ENCODE data around the gene PGRMC1.
"Not testable (repeated sequence)": the region's sequence is repeated elsewhere in the genome, so short reads cannot be mapped to it uniquely, and the experiment has no call there.

PGRMC1 gene

GRCh38 chrX:119235872-119236622 is at the start of gene PGRMC1:
Gene PGRMC1, plus strand, starts transcription at chrX:119236285. Its CDS starts 79 bp downstream, at chrX:119236364.
- DNase-seq, result peak; percentile 81

GRCh38 chrX:119186763-119187162 is 49.3 kb upstream of the PGRMC1 start:
- DNase-seq, result no peak

DNA sequence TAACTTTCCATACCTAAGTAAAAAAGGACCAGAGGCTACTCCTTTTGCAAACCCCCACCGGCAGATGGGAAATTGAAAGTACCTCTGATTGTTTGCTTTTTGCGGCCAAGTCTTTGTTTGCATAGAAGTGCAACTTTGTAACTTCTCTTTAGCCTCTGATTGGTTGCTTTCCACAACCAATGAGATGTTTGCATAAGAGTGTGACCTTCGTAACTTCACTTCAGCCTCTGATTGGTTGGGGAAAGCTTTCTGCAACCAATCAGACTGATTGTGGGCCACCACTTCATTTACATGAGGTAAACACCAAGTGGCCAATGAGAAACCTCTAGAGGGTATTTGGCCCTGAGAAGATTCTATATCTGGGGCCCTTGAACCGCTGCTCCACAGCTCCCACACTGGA is 48.8 kb upstream of the PGRMC1 start:
- DNase-seq, result no peak

DNA sequence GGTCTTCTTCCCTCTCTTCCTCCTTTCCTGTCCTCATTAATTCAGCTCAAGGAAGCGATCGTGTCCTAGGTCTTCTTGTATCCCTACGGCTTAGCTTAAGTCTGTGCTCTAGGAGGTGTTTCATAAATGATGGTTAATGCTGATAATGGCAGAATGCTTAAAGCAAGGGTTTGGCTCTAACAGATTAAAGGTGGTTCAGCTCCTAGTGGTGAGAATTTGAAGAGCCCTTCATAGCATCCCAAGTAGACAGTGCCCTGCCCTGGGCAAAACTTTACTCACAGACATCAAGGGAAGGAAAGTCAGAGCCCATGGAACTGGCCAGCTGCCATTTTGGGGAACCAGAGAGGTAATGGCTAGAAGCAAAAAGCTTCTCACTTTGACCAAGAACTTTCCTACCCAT is 47.0 kb upstream of the PGRMC1 start:
- no peak for DNase-seq

- DNase-seq, result no peak
Measured at GRCh38 chrX:119189595-119189994, 46.5 kb upstream of the PGRMC1 start.

- no peak for DNase-seq
Measured at GRCh38 chrX:119190091-119190681, 45.9 kb upstream of the PGRMC1 start.

GRCh38 chrX:119190831-119191230 is 45.3 kb upstream of the PGRMC1 start:
- DNase-seq, result no peak

GRCh38 chrX:119194621-119195020 is 41.5 kb upstream of the PGRMC1 start:
- no peak for DNase-seq

GRCh38 chrX:119201570-119201969 is 34.5 kb upstream of the PGRMC1 start:
- DNase-seq, result no peak

DNA sequence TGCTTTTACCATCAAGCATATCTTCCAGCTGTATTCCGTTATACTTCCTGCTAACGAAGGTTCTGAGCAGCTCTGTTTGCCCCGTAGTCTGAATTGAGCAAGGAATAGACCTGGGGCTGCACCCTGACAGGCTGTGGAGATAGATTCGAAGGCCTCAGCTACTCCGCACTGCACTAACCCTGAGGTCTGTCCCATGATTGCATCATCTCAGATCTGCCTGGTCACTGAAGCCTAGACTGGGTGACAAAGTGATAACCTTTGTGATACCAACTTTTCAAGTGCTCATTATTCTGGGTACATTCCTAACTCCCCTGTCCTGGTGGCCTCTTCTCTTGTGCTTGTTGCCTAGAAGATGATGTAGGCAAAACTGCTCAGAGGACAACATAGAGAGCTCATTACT is 29.9 kb upstream of the PGRMC1 start:
- no peak for DNase-seq

DNA sequence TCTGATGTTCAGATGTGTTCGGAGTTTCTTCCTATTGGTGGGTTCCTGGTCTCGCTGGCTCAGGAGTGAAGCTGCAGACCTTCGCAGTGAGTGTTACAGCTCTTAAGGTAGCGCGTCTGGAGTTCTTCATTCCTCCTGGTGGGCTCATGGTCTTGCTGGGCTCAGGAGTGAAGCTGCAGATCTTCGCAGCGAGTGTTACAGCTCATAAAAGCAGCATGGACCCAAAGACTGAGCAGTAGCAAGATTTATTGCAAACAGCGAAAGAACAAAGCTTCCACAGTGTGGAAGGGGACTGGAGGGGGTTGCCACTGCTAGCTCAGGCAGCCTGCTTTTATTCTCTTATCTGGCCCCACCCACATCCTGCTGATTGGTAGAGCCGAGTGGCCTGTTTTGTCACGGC is 28.6 kb upstream of the PGRMC1 start:
- DNase-seq, result not testable (repeated sequence)

DNA sequence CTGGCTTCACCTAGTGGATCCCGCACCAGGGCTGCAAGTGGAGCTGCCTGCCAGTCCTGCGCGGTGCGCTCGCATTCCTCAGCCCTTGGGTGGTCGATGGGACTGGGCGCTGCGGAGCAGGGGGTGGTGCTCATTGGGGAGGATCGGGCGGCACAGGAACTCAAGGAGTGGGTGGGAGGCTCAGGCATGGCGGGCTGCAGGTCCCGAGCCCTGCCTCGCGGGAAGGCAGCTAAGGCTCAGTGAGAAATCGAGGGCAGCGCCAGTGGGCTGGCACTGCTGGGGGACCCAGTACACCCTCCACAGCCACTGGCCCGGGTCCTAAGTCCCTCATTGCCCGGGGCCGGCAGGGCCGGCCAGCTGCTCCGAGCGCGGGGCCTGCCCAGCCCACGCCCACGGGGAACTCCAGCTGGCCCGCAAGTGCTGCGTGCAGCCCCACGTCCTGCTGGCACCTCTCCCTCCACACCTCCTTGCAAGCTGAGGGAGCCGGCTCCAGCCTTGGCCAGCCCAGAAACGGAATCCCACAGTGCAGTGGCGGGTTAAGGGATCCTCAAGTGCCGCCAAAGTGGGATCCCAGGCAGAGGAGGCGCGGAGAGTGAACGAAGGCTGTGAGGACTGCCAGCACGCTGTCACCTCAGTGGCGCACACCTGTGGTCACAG is 27.6 kb upstream of the PGRMC1 start:
- no peak for DNase-seq

GRCh38 chrX:119210931-119211648 is 25.0 kb upstream of the PGRMC1 start:
- not testable (repeated sequence) for DNase-seq

GRCh38 chrX:119211649-119212014 is 24.5 kb upstream of the PGRMC1 start:
- DNase-seq, result no peak

DNA sequence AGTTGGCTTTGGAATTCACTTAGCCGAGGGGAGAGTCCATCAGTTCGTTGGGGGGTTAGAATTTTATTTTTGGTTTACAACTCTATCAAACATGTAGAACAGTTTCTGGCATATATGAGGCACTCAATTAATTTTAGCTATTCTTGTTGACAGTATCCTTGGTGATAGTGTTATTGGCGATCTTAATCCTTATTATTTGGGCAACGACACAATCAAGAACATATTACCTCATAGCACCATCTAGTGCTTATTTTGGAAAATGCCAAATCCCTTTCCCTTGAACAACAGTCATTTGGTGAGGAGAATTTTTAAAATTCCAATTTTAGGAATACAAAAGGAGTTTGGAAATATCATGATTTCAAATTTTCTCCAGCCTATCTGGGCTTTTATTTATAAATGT is 17.9 kb upstream of the PGRMC1 start:
- peak; percentile 0 for DNase-seq

GRCh38 chrX:119222932-119223331 is 13.2 kb upstream of the PGRMC1 start:
- DNase-seq, result no peak

DNA sequence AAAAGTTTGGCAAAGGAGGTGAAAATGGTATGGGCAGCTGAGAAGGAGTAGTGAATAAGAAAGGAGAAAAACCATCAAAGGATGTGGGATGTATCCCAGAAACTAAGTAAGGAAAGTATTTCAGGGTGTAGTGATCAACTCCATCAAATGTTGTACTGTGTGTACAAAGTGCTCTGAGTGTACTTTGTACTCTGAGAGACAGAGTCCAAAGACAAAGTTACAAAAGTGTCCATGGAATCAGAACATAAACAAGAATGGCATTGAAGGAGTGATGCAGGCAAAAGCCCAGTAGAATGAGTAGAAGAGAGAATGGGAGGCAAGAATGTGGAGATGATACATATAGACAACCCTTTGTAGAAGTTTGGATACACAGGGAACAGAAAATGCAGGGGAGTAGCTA is 12.3 kb upstream of the PGRMC1 start:
- no peak for DNase-seq

GRCh38 chrX:119226446-119226845 is 9.6 kb upstream of the PGRMC1 start:
- no peak for DNase-seq

DNA sequence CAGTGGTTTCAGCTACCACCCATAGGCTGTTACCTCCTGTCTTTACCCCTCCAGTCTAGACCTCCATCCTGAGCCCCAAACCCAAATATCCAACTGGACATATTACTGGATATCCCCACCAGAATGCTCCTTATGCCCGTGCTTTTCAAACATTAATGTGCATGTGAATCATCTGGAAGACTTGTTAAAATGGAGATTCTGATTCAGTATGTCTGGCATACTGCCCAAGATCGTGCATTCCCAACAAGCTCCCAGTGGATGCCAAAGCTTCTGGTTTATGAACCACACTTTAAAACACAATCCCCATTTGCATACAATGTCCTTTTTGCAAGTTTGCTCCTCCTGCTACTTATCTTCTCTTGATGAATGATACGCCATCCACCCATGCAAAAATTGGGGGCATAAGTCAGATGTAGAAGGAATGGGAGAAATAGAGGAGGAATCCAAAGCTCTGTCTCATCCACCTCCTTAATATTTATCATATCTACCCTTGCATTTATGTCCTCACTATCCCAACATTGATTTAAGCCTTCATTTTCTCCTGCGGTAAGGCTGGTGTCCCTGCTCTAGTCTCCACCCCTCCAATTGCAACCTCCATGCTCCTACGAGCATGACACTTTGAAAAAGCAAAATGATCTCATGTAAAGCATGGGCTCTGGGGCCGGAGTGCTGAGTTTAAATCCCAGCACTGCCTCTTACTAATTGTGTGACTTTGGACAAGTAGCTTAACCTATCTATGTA is 7.4 kb upstream of the PGRMC1 start:
- no peak for DNase-seq

DNA sequence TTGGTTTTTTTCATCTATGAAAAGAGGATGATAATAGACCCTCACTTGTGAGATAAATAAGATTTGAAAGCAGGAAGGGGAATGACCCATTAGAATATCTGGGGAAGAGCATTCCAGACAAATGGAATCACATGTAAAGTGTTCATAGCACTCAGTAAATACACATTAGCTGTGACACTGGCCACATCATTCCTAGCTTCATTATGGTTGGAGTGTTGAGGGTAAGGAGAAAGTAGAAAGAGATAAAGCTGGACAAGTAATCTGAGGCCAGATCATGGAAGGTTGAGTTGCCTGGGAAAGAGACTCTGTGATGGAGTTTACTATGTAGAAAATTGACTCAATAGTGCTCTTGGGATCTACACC is 6.9 kb upstream of the PGRMC1 start:
- DNase-seq, result no peak

DNA sequence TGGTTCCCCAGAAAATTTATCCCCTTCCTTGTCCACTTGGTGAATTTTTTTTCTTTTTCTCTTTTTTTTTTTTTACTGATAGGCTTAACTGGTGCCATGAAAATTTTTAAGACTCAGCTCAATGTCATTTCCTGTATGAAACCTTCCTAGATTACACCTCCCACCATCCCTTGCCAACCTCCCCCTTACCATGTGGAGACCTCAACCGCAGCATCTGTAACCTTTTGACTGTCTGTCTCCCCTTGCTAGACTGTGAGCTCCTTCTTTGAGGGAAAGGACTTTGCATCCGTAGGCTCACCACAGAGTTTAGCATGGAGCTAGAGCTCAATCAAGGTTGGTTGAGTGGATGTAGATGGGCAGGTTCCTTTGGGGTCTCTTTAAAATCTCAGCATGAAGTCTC is 5.2 kb upstream of the PGRMC1 start:
- DNase-seq, result no peak

DNA sequence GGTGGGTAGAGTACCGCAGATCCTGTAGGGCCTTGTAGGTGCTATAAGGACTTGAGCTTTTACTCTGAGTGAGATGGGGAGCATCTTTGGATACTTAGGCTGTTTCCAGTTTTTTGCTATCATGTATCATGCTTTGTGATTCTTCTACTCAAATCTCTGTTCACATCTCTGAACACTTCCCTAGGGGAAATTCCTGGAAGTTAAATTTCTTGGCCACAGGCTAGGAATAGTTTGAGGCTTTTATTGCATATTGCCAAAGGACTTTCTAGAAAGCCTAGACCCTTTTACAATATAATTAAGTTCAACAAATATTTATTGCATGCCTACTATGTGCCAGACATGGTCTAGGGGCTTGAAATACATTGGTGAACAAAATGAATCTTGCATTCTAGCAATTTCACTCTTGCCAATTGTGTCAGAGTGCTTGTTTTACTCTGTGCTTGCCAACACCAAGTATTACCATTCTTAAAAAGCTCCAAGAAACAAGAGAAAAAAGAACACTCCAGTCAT is 4.1 kb upstream of the PGRMC1 start:
- no peak for DNase-seq

DNA sequence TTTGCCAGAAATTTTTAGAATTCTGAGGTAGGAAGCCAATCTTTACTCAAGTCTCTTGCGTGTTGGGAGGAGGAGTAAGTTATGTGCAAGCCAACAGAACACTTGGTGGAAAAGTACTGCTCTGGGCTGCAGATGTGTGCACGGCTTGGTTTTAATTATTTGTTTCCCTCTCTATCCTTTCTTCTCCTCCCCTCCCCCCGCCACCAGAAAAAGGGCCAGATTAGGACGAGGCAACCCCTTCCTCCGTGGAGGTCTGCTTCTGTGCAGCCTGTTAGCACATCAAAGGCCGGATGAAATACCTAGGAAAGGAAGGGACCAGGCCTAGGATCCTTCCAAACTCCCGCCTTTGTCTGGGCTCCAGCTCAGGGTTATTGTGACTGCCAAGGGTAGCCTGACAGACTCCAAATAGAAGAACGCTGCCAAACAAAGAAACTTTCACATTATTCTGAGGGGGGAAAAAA is 1.0 kb upstream of the PGRMC1 start:
- DNase-seq, result no peak

Data from NCI-H345 (cell line).